K562 (cell line): ENCODE results near the gene CLASP2. TPM values are rescaled to one million over a fixed set of nuclear protein-coding genes. Genes with fewer than 3 reads are reported as not detected.

Experiments
- BRCA1 ChIP-seq, 2 experiments: fragments of 450-650 bp in 1 of 2; sonication (generic) in 1 of 2; formaldehyde crosslinking in 1 of 2; IDR thresholded peaks; 2 replicates each; pipeline versions ENCODE4 v1.5.0 to v1.6.1; 2017 to 2020; ENCODE audit warnings: mild to moderate bottlenecking in 1 of 2, missing genetic modification reagents in 1 of 2
- C11orf30 ChIP-seq: fragments of 450-650 bp; IDR thresholded peaks from 2 replicates; pipeline ENCODE4 v1.6.1; 2016; ENCODE audit warnings: low read depth, mild to moderate bottlenecking
- CHD1 ChIP-seq: fragments of 200-600 bp; sonication (generic); IDR thresholded peaks from one replicate; pipeline ENCODE4 v1.6.1; 2012; ENCODE audit warnings: mild to moderate bottlenecking, moderate library complexity, low read length, inconsistent platforms
- CHD2 ChIP-seq: IDR thresholded peaks from 2 replicates; pipeline ENCODE4 v1.6.1; 2011; ENCODE audit warnings: low read depth, low read length
- EZH2 ChIP-seq: IDR thresholded peaks from 2 replicates; pipeline ENCODE4 v1.6.1; 2012; ENCODE audit warnings: low read depth, mild to moderate bottlenecking, inconsistent platforms, low read length, borderline replicate concordance
- FOXJ2 ChIP-seq: fragments of 200-800 bp; sonication (Bioruptor generic); IDR thresholded peaks from 2 replicates; pipeline ENCODE4 v1.6.1; 2016; ENCODE audit warnings: missing genetic modification characterization, missing compliant biosample characterization
- HOXB6 ChIP-seq: fragments of 250-450 bp; sonication (Bioruptor Pico); IDR thresholded peaks from 2 replicates; pipeline ENCODE4 v1.5.1; 2022; ENCODE audit warnings: mild to moderate bottlenecking, borderline replicate concordance
- MEIS2 ChIP-seq: fragments of 450-650 bp; IDR thresholded peaks from 2 replicates; pipeline ENCODE4 v1.6.1; 2014; ENCODE audit warnings: mild to moderate bottlenecking; ENCODE audit not compliant: partially characterized antibody
- NR1H2 ChIP-seq: sonication (generic); formaldehyde crosslinking; IDR thresholded peaks from 2 replicates; pipeline ENCODE4 v1.4.0; 2020; ENCODE audit warnings: mild to moderate bottlenecking, missing genetic modification reagents
- RBM22 ChIP-seq: fragments of 200-400 bp; formaldehyde crosslinking; IDR thresholded peaks from 2 replicates; pipeline ENCODE4 v1.6.1; 2018; ENCODE audit warnings: low read length, low read depth; ENCODE audit not compliant: poor library complexity, severe bottlenecking
- SNRNP70 ChIP-seq: fragments of 200-400 bp; formaldehyde crosslinking; optimal IDR thresholded peaks from 2 replicates; pipeline ENCODE3; 2017; ENCODE audit warnings: low read depth, low read length
- TCF3 ChIP-seq: sonication (generic); formaldehyde crosslinking; IDR thresholded peaks from 2 replicates; pipeline ENCODE4 v1.4.0; 2020; ENCODE audit warnings: mild to moderate bottlenecking, missing genetic modification reagents
- TRIM24 ChIP-seq, 2 experiments: fragments of 450-650 bp; IDR thresholded peaks; 2 replicates each; pipeline ENCODE4 v1.6.1; 2016
- U2AF2 ChIP-seq: fragments of 200-400 bp; formaldehyde crosslinking; optimal IDR thresholded peaks from 2 replicates; pipeline ENCODE3; 2017; ENCODE audit warnings: low read depth, mild to moderate bottlenecking, low read length
- ZFP1 ChIP-seq: fragments of 450-650 bp; formaldehyde crosslinking; IDR thresholded peaks from 2 replicates; pipeline ENCODE4 v1.4.0; 2020; ENCODE audit warnings: mild to moderate bottlenecking, mixed read lengths
- ZNF224 ChIP-seq: sonication (generic); formaldehyde crosslinking; IDR thresholded peaks from 2 replicates; pipeline ENCODE4 v1.8.0; 2022; ENCODE audit warnings: mild to moderate bottlenecking, missing genetic modification reagents
- ZNF311 ChIP-seq: fragments of 250-450 bp; sonication (Bioruptor Pico); IDR thresholded peaks from 2 replicates; pipeline ENCODE4 v1.4.0; 2020; ENCODE audit warnings: mild to moderate bottlenecking, moderate library complexity
- ZNF507 ChIP-seq: conservative IDR thresholded peaks from 2 replicates; pipeline ENCODE4 v1.6.1; 2017; ENCODE audit warnings: missing genetic modification characterization, missing compliant biosample characterization
- ZNF561 ChIP-seq: fragments of 450-650 bp; formaldehyde crosslinking; conservative IDR thresholded peaks from 2 replicates; pipeline ENCODE4 v1.4.0; 2020; ENCODE audit warnings: mild to moderate bottlenecking, moderate library complexity
- polyA plus RNA-seq, 8 experiments: library from polyadenylated mRNA; depleted of rRNA in 4 of 8; stranded (reverse) in 5 of 8; unstranded in 3 of 8; fragments of >200 nt; fragmentation: Nextera tagmentation in 2 of 8; fragmentation: Illumina TruSeq in 1 of 8; extraction: Ambion mirVana in 2 of 8; extraction: Trizol in 1 of 8; gene quantifications; 2 replicates each; pipeline versions ENCODE4 v1.2.1 to v1.2.3, GENCODE V29; 2011 to 2014; ENCODE audit warnings: inconsistent platforms in 1 of 8, missing spikeins in 1 of 8
- total RNA-seq, 7 experiments: library from RNA; depleted of rRNA in 6 of 7; stranded (reverse); fragments of >200 nt in 6 of 7; fragmentation: Illumina TruSeq in 2 of 7; extraction: Trizol in 2 of 7; gene quantifications; 2 replicates each; pipeline versions ENCODE4 v1.2.1 to v1.2.3, GENCODE V29; 2011 to 2021; ENCODE audit warnings: low replicate concordance in 1 of 7
- TF ChIP-seq, protein P1 (sequence below): fragments of 150-350 bp; IDR thresholded peaks from 2 replicates; pipeline ENCODE4 v1.6.1; 2014; ENCODE audit warnings: low read depth, mild to moderate bottlenecking, low read length, borderline replicate concordance
- TF ChIP-seq, protein P2 (sequence below), 2 experiments: fragments of 450-650 bp; conservative IDR thresholded peaks; 2 replicates each; pipeline ENCODE4 v1.6.1; 2017; ENCODE audit warnings: mild to moderate bottlenecking in 2 of 2, moderate library complexity in 2 of 2
- TF ChIP-seq, protein P3 (sequence below): fragments of 250-450 bp; sonication (Bioruptor Pico); IDR thresholded peaks from 2 replicates; pipeline ENCODE4 v1.5.0; 2020; ENCODE audit warnings: mild to moderate bottlenecking, borderline replicate concordance

CLASP2 gene
- total and polyA plus RNA-seq, 9 of the 15 experiments (the other 6 are each of a cell fraction or from before 2014, with no cell fraction given): 13.5 to 107 (median 71.8) TPM

DNA sequence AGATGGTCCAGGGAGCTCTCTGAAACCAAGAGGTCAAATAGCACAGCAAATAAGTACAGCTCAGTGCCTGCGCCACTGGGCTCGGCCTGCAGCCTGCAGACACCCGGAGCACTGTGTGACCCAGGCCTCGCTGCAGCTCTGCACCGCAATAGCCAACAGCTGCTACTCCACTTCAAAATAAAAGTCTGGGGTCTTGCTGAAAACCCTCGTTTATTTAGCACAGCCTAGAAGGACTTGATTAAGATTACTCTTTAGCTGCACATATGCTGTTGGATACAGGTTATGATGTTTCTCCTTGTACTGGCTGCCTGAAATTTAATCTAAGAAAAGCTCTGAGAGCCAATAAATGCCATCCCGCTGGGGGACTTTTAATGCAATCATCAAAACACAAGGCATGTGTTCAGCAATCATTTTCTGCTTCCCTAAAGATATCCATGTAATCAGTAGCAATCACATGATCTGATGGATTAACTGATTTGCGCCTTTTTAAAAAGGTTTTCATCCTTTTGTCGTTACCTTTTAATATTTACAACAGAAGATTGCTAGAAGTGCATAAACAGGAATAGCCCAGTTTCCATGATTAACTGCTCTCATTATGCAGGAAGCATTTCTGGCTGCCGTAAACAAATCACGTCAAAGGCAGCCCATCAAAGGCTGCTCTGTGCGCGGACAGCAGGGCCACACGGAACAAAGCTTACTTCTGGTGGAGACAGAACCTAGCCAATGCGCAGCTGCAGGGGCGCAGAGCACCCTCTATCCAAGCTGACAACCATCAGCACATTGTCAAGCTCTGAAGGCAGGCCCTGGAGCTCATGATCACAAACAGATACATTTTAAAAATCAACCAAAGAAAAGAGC is 58.8 kb downstream of the CLASP2 start (continued):
- TF ChIP-seq, protein P1, sequence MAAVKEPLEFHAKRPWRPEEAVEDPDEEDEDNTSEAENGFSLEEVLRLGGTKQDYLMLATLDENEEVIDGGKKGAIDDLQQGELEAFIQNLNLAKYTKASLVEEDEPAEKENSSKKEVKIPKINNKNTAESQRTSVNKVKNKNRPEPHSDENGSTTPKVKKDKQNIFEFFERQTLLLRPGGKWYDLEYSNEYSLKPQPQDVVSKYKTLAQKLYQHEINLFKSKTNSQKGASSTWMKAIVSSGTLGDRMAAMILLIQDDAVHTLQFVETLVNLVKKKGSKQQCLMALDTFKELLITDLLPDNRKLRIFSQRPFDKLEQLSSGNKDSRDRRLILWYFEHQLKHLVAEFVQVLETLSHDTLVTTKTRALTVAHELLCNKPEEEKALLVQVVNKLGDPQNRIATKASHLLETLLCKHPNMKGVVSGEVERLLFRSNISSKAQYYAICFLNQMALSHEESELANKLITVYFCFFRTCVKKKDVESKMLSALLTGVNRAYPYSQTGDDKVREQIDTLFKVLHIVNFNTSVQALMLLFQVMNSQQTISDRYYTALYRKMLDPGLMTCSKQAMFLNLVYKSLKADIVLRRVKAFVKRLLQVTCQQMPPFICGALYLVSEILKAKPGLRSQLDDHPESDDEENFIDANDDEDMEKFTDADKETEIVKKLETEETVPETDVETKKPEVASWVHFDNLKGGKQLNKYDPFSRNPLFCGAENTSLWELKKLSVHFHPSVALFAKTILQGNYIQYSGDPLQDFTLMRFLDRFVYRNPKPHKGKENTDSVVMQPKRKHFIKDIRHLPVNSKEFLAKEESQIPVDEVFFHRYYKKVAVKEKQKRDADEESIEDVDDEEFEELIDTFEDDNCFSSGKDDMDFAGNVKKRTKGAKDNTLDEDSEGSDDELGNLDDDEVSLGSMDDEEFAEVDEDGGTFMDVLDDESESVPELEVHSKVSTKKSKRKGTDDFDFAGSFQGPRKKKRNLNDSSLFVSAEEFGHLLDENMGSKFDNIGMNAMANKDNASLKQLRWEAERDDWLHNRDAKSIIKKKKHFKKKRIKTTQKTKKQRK: no peak
- TF ChIP-seq, protein P2, sequence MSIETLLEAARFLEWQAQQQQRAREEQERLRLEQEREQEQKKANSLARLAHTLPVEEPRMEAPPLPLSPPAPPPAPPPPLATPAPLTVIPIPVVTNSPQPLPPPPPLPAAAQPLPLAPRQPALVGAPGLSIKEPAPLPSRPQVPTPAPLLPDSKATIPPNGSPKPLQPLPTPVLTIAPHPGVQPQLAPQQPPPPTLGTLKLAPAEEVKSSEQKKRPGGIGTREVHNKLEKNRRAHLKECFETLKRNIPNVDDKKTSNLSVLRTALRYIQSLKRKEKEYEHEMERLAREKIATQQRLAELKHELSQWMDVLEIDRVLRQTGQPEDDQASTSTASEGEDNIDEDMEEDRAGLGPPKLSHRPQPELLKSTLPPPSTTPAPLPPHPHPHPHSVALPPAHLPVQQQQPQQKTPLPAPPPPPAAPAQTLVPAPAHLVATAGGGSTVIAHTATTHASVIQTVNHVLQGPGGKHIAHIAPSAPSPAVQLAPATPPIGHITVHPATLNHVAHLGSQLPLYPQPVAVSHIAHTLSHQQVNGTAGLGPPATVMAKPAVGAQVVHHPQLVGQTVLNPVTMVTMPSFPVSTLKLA (conservative IDR thresholded peaks at IDR 0.05): peak; percentile 93 to 95
- no peak for TF ChIP-seq HOXB6 (CRISPR knock-in tag)
- no peak for TF ChIP-seq U2AF2
- TF ChIP-seq RBM22: no peak
- TF ChIP-seq SNRNP70: no peak
- TF ChIP-seq, protein P3, sequence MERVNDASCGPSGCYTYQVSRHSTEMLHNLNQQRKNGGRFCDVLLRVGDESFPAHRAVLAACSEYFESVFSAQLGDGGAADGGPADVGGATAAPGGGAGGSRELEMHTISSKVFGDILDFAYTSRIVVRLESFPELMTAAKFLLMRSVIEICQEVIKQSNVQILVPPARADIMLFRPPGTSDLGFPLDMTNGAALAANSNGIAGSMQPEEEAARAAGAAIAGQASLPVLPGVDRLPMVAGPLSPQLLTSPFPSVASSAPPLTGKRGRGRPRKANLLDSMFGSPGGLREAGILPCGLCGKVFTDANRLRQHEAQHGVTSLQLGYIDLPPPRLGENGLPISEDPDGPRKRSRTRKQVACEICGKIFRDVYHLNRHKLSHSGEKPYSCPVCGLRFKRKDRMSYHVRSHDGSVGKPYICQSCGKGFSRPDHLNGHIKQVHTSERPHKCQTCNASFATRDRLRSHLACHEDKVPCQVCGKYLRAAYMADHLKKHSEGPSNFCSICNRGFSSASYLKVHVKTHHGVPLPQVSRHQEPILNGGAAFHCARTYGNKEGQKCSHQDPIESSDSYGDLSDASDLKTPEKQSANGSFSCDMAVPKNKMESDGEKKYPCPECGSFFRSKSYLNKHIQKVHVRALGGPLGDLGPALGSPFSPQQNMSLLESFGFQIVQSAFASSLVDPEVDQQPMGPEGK (CRISPR knock-in tag): no peak
- no peak for TF ChIP-seq CHD2
- TF ChIP-seq FOXJ2 (tag): peak; percentile 85
- peak in 1 of 2 experiments; percentile 48; a peak in 1 of 4 replicates for TF ChIP-seq TRIM24 (IDR thresholded peaks at IDR 0.05)
- no peak for TF ChIP-seq ZNF311 (CRISPR knock-in tag)
- no peak for TF ChIP-seq ZFP1 (CRISPR knock-in tag)
- TF ChIP-seq NR1H2 (CRISPR knock-in tag): no peak
- TF ChIP-seq MEIS2: peak; percentile 82
- no peak for TF ChIP-seq EZH2
- TF ChIP-seq CHD1: peak; percentile 29
- TF ChIP-seq ZNF507 (tag): no peak
- no peak for TF ChIP-seq C11orf30
- TF ChIP-seq ZNF224 (CRISPR knock-in tag): no peak
- no peak for TF ChIP-seq ZNF561 (CRISPR knock-in tag)
- TF ChIP-seq TCF3: no peak
- no peak for TF ChIP-seq BRCA1 (IDR thresholded peaks at IDR 0.05)
- TF ChIP-seq BRCA1 (CRISPR knock-in tag; IDR thresholded peaks at IDR 0.05): no peak
